Measurements from ENCODE around the gene ZNF346. TPM values are rescaled to one million over a fixed set of nuclear protein-coding genes. Genes with fewer than 3 reads are reported as not detected.
A peak's percentile ranks its signal among the peaks of the same experiment; 100 is the strongest.

The ZNF346 gene
- total RNA-seq, 4 donors from 2014 or later, result 14.4 to 22.9 (median 18.5) TPM

DNA sequence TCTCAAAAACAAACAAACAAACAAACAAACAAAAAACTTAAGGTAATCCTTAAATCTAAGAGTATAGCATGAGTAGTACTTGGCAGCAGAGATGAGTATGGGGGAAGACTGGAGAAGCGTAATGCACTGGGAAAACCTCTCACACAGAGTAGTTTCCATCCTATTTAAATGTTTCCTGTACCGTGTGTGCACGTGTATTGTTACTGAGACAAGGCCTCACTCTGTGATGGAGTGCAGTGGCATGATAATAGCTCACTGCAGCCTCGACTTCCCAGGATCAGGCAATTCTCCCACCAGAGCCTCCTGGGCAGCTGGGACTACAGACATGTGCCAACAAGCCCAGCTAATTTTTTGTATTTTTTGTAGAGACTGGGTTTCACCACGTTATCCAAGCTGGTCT, 18.8 kb upstream of the ZNF346 start:
- intact Hi-C loops (cut with DNase I), result no loop called here
- peaks cover 0 to 2% (median 0%) of the 10 kb centered on the region in 4 donors for H3K36me3 ChIP-seq
- peaks cover 19 to 39% (median 35%) of the 10 kb centered on the region in 4 donors for H3K4me1 ChIP-seq
- no peak for DNase-seq (ENCODE audit: extremely low spot score)
- TF ChIP-seq, protein P1, sequence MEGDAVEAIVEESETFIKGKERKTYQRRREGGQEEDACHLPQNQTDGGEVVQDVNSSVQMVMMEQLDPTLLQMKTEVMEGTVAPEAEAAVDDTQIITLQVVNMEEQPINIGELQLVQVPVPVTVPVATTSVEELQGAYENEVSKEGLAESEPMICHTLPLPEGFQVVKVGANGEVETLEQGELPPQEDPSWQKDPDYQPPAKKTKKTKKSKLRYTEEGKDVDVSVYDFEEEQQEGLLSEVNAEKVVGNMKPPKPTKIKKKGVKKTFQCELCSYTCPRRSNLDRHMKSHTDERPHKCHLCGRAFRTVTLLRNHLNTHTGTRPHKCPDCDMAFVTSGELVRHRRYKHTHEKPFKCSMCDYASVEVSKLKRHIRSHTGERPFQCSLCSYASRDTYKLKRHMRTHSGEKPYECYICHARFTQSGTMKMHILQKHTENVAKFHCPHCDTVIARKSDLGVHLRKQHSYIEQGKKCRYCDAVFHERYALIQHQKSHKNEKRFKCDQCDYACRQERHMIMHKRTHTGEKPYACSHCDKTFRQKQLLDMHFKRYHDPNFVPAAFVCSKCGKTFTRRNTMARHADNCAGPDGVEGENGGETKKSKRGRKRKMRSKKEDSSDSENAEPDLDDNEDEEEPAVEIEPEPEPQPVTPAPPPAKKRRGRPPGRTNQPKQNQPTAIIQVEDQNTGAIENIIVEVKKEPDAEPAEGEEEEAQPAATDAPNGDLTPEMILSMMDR (IDR thresholded peaks at IDR 0.05), result no peak
- H3K9me3 ChIP-seq, result no peaks in the 10 kb centered on the region
- WGBS, result 70% methylated on average over 5 of the region's 5 CpGs
- H3K27ac ChIP-seq (replicated peaks in 1 of 4), result no peak overlapping the region
- H3K27me3 ChIP-seq, result no peaks in the 10 kb centered on the region
- no peak overlapping the region for H3K4me3 ChIP-seq

DNA sequence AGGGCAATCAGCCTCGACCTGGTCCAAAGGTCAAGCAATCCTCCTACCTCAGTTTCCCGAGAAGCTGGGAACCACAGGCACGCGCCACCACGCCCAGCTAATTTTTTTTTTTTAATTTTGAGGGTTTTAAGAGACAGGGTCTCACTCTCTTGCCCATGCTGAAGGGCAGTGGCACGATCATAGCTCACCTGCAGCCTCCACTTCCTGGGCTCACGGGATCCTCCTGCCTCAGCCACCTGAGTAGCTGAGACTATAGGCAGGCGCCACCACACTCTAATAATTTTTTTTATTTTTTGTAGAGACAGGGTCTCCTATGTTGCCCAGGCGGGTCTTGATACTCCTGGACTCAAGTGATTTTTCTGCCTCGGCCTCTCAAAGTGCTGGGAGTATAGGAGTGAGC, 17.5 kb upstream of the ZNF346 start:
- Histone ChIP-seq H3K36me3 (no peaks in the 10 kb centered on the region), H3K9me3 (no peaks in the 10 kb centered on the region), H3K4me1 (peaks cover 19 to 36% (median 35%) of the 10 kb centered on the region in 4 donors), H3K27ac (replicated peaks in 1 of 4) (peak overlapping the region; percentile 96 to 99 (median 96)), H3K4me3 (peak overlapping the region in 3 of 4 donors; percentile 88 to 99 (median 93)), H3K27me3 (no peaks in the 10 kb centered on the region)
- intact Hi-C loops (cut with DNase I), result no loop called here
- no peak for DNase-seq (ENCODE audit: extremely low spot score)
- WGBS, result 94% methylated on average over 10 of the region's 10 CpGs
- TF ChIP-seq, protein P1 (IDR thresholded peaks at IDR 0.05), result no peak
- TF ChIP-seq POLR2A (IDR thresholded peaks at IDR 0.05; ENCODE audit: low read depth), result no peak
- TF ChIP-seq POLR2AphosphoS5 (IDR thresholded peaks at IDR 0.05), result no peak
- no peak for TF ChIP-seq EP300 (IDR thresholded peaks at IDR 0.05)

DNA sequence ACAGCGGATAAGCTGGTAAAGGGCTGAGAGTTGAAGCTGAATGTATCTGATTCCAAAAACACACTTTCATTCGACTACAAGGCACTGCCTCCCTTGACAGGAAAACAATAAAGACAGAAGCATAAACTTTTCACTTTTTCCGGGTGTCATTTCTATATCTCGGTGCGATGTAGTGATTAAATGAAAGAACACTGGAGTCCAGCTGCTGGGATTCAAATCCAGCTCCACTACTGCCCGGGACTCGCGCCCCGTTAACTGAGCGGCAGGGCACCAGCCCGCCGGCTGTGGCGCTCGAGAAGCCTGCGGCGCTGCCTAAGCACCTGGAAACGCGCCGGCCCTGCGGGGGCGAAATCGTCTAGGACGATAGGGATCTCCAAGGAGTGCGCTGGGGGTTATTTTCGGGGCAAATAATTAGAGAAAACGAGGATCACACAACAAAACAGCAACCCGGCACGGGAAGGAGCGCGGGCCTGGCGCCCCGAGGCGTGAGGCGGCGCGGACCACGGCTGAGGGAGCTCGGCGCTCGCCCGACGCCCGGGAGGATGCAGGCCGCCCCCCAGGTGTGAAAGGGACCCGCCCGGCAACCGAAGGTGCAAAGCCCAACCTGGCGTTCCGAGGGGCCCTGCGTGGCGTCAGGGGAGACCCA, 16.8 kb upstream of the ZNF346 start:
- no peaks in the 10 kb centered on the region for H3K27me3 ChIP-seq
- no peak for DNase-seq (ENCODE audit: extremely low spot score)
- H3K27ac ChIP-seq (replicated peaks in 1 of 4), result peak overlapping the region; percentile 96 to 99 (median 96)
- H3K36me3 ChIP-seq, result no peaks in the 10 kb centered on the region
- H3K4me3 ChIP-seq, result peak overlapping the region; percentile 88 to 99 (median 92)
- TF ChIP-seq POLR2AphosphoS5 (IDR thresholded peaks at IDR 0.05) (peak in 1 of 2 donors; percentile 55), POLR2A (IDR thresholded peaks at IDR 0.05; ENCODE audit: low read depth) (no peak), EP300 (IDR thresholded peaks at IDR 0.05) (no peak)
- TF ChIP-seq, protein P1 (IDR thresholded peaks at IDR 0.05), result peak; percentile 41 to 79 (median 51)
- under 1% methylated on average over 22 of the region's 51 CpGs for WGBS
- peaks cover 19 to 34% (median 30%) of the 10 kb centered on the region in 4 donors for H3K4me1 ChIP-seq
- no peaks in the 10 kb centered on the region for H3K9me3 ChIP-seq
- intact Hi-C loops (cut with DNase I), result no loop called here

DNA sequence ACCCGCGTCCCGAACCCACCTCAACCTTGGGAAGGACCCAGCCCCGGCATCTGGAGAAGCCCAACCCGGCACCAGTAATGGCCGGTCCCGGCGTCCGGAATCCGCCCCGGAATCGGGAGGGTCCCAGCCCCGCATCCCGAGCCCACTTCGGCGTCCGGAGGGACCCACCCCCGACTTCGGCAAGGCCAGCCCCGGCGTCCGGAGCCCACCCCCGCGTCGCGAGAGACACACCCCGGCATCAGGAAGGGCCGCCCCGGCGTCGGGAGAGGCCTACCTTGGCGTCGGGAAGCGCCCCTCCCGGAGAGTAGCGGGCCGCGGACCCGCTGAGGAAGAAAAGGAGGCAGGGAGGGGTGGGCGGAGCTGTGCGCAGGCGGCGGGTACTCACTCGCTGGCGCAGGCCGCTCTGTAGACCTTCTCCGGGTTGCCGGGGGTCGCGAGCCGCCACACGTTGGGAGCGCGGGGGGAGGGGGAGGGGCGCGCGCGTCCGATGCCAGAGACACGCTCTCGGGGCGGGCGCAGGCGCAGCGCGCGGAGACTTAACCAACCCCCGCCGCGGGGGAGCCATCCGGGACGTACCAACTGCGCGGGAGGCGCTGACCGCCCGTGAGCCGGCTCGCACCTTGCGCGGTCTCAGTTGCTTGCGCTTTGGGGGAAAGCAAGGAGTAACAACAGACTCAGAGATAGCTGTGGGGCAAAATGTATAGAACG, 16.1 kb upstream of the ZNF346 start, which contains the start of gene UIMC1:
UIMC1 (minus strand) TSS at position 515 of the 708 bp plus-strand sequence. CDS start 24,164 bp downstream, outside the sequence.
- H3K4me3 ChIP-seq, result peak within 1 kb of the TSS; percentile 88 to 99 (median 92)
- H3K27me3 ChIP-seq, result no peaks in the 10 kb centered on the region
- peak within 1 kb of the TSS; percentile 96 to 99 (median 96) for H3K27ac ChIP-seq (replicated peaks in 1 of 4)
- WGBS, result 1% methylated on average over 41 of the region's 83 CpGs
- intact Hi-C loops (cut with DNase I), result no loop called here
- no peaks in the 10 kb centered on the region for H3K9me3 ChIP-seq
- DNase-seq (ENCODE audit: extremely low spot score), result peak; percentile 97
- peaks cover 19 to 29% (median 27%) of the 10 kb centered on the region in 4 donors for H3K4me1 ChIP-seq
- H3K36me3 ChIP-seq, result no peaks in the 10 kb centered on the region
- no peak for TF ChIP-seq POLR2A (IDR thresholded peaks at IDR 0.05; ENCODE audit: low read depth)
- no peak for TF ChIP-seq EP300 (IDR thresholded peaks at IDR 0.05)
- TF ChIP-seq, protein P1 (IDR thresholded peaks at IDR 0.05), result no peak
- TF ChIP-seq POLR2AphosphoS5 (IDR thresholded peaks at IDR 0.05), result peak; percentile 77 to 78
